ENCODE results near the gene SHISA8. TPM values are rescaled to one million over a fixed set of nuclear protein-coding genes. Genes with fewer than 3 reads are reported as not detected.

Gene SHISA8
- total and polyA plus RNA-seq, 2 of the 13 experiments (the other 11 are each of a cell fraction or from before 2014, with no cell fraction given), result not detected

- CTCF ChIA-PET (ENCODE audit: low intra/inter-chr PET ratio, low total read pairs), result no interaction called here
- intact Hi-C loops (cut with micrococcal nuclease; ENCODE audit: unreplicated experiment) (no loop called here), in situ Hi-C loops (cut with HindIII; ENCODE audit: extremely low pct_ligation_motif_present, low pct_unique_long_range_greater_than_20kb) (no loop called here)
- POLR2A ChIA-PET, result no interaction called here
- Histone ChIP-seq H4K20me1 (ENCODE audit: insufficient read depth, low read length) (peaks cover 14% of the 10 kb centered on the region; the same call in 1 of the 2 replicates), H3K27ac (ENCODE audit: extremely low read length, insufficient read depth, low read length) (no peak overlapping the region), H3K4me1 (ENCODE audit: insufficient read depth, low read length) (peaks cover 29% of the 10 kb centered on the region), H3K9me3 (ENCODE audit: low read length) (no peaks in the 10 kb centered on the region), H2AFZ (ENCODE audit: low read length) (no peak overlapping the region), H3K4me2 (ENCODE audit: low read depth, low read length) (no peak overlapping the region), H3K79me2 (ENCODE audit: insufficient read depth, low read length) (no peaks in the 10 kb centered on the region), H3K9ac (ENCODE audit: insufficient read depth, low read depth, low read length) (no peak overlapping the region), H3K4me3 (replicated peaks in 1 of 3; ENCODE audit: insufficient read depth in 1 of 3, low read depth in 2 of 3, low read length in 3 of 3) (no peak overlapping the region), H3K36me3 (replicated peaks in 1 of 2; ENCODE audit: control insufficient read depth in 1 of 2, insufficient read depth in 2 of 2, low read length in 2 of 2) (no peaks in the 10 kb centered on the region), H3K27me3 (ENCODE audit: control insufficient read depth in 1 of 2, insufficient read depth in 2 of 2, low read length in 2 of 2) (peaks cover 20 to 73% of the 10 kb centered on the region in 2 experiments)
- WGBS (ENCODE audit: low lambda C conversion rate), result 18% methylated on average over 10 of the region's 10 CpGs
- TF ChIP-seq SAFB2 (CRISPR knock-in tag; IDR thresholded peaks at IDR 0.05; ENCODE audit: borderline replicate concordance, low read depth) (no peak), RAD21 (CRISPR knock-in tag; IDR thresholded peaks at IDR 0.05) (no peak), ARNT (IDR thresholded peaks at IDR 0.05) (no peak), ZBTB8A (CRISPR knock-in tag; IDR thresholded peaks at IDR 0.05; ENCODE audit: borderline replicate concordance, low read depth) (no peak), ZNF749 (CRISPR knock-in tag; IDR thresholded peaks at IDR 0.05; ENCODE audit: borderline replicate concordance) (no peak), ZNF251 (CRISPR knock-in tag; IDR thresholded peaks at IDR 0.05) (no peak), ZGPAT (CRISPR knock-in tag; IDR thresholded peaks at IDR 0.05) (no peak), ZSCAN20 (CRISPR knock-in tag; IDR thresholded peaks at IDR 0.05; ENCODE audit: borderline replicate concordance) (no peak), CCAR2 (optimal IDR thresholded peaks at IDR 0.05; ENCODE audit: low read depth, low read length) (no peak), KAT7 (CRISPR knock-in tag; IDR thresholded peaks at IDR 0.05; ENCODE audit: borderline replicate concordance) (no peak)
- TF ChIP-seq, protein P1, sequence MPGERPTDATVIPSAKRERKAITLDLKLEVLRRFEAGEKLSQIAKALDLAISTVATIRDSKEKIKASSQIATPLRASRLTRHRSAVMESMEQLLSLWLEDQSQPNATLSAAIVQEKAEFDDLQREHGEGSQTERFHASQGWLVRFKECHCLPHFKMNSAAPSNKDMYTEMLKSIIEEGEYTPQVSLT (CRISPR knock-in tag; IDR thresholded peaks at IDR 0.05; ENCODE audit: borderline replicate concordance, low read depth), result no peak
- TF ChIP-seq, protein P2, sequence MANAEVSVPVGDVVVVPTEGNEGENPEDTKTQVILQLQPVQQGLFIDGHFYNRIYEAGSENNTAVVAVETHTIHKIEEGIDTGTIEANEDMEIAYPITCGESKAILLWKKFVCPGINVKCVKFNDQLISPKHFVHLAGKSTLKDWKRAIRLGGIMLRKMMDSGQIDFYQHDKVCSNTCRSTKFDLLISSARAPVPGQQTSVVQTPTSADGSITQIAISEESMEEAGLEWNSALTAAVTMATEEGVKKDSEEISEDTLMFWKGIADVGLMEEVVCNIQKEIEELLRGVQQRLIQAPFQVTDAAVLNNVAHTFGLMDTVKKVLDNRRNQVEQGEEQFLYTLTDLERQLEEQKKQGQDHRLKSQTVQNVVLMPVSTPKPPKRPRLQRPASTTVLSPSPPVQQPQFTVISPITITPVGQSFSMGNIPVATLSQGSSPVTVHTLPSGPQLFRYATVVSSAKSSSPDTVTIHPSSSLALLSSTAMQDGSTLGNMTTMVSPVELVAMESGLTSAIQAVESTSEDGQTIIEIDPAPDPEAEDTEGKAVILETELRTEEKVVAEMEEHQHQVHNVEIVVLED (CRISPR knock-in tag; IDR thresholded peaks at IDR 0.05; ENCODE audit: borderline replicate concordance), result no peak
- TF ChIP-seq, protein P3, sequence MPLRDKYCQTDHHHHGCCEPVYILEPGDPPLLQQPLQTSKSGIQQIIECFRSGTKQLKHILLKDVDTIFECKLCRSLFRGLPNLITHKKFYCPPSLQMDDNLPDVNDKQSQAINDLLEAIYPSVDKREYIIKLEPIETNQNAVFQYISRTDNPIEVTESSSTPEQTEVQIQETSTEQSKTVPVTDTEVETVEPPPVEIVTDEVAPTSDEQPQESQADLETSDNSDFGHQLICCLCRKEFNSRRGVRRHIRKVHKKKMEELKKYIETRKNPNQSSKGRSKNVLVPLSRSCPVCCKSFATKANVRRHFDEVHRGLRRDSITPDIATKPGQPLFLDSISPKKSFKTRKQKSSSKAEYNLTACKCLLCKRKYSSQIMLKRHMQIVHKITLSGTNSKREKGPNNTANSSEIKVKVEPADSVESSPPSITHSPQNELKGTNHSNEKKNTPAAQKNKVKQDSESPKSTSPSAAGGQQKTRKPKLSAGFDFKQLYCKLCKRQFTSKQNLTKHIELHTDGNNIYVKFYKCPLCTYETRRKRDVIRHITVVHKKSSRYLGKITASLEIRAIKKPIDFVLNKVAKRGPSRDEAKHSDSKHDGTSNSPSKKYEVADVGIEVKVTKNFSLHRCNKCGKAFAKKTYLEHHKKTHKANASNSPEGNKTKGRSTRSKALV (CRISPR knock-in tag; IDR thresholded peaks at IDR 0.05), result no peak
- FAIRE-seq (no peak), DNase-seq (ENCODE audit: low spot score) (no peak), ATAC-seq (no peak)
- no TSS peak for BruUV-seq (replicated peaks)
Observed at GRCh38 chr22:41916745-41917358, 2.0 kb upstream of the SHISA8 start.

All from HepG2 (cell line).